ENCODE results near the gene KLK7.

KLK7 gene

GRCh38 chr19:50968716-50969412 lies 14.9 kb downstream of the KLK7 start:
- Histone ChIP-seq H3K36me3 (no peaks in the 10 kb centered on the region), H3K9me3 (no peaks in the 10 kb centered on the region), H3K4me1 (no peaks in the 10 kb centered on the region), H3K4me3 (no peak overlapping the region), H3K27me3 (peaks cover 0 to 20% of the 10 kb centered on the region in 2 donors), H3K27ac (no peak overlapping the region)
- no peak for DNase-seq
- intact Hi-C loops (cut with DNase I; ENCODE audit: low total_unique reads) = no loop called here
- TF ChIP-seq, protein P1, sequence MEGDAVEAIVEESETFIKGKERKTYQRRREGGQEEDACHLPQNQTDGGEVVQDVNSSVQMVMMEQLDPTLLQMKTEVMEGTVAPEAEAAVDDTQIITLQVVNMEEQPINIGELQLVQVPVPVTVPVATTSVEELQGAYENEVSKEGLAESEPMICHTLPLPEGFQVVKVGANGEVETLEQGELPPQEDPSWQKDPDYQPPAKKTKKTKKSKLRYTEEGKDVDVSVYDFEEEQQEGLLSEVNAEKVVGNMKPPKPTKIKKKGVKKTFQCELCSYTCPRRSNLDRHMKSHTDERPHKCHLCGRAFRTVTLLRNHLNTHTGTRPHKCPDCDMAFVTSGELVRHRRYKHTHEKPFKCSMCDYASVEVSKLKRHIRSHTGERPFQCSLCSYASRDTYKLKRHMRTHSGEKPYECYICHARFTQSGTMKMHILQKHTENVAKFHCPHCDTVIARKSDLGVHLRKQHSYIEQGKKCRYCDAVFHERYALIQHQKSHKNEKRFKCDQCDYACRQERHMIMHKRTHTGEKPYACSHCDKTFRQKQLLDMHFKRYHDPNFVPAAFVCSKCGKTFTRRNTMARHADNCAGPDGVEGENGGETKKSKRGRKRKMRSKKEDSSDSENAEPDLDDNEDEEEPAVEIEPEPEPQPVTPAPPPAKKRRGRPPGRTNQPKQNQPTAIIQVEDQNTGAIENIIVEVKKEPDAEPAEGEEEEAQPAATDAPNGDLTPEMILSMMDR (IDR thresholded peaks at IDR 0.05) = no peak

GRCh38 chr19:50967929-50968715 lies 15.6 kb downstream of the KLK7 start:
- no peaks in the 10 kb centered on the region for H3K36me3 ChIP-seq
- H3K27me3 ChIP-seq = peaks cover 0 to 22% of the 10 kb centered on the region in 2 donors
- no peaks in the 10 kb centered on the region for H3K4me1 ChIP-seq
- TF ChIP-seq, protein P1 (IDR thresholded peaks at IDR 0.05) = no peak
- no peak overlapping the region for H3K4me3 ChIP-seq
- no peak overlapping the region for H3K27ac ChIP-seq
- H3K9me3 ChIP-seq = no peaks in the 10 kb centered on the region
- intact Hi-C loops (cut with DNase I; ENCODE audit: low total_unique reads) = no loop called here
- DNase-seq = no peak

GRCh38 chr19:50964266-50964665 lies 19.5 kb downstream of the KLK7 start:
- Histone ChIP-seq H3K4me3 (no peak overlapping the region), H3K4me1 (no peaks in the 10 kb centered on the region), H3K27ac (no peak overlapping the region), H3K27me3 (peaks cover 0 to 15% of the 10 kb centered on the region in 2 donors), H3K9me3 (no peaks in the 10 kb centered on the region), H3K36me3 (no peaks in the 10 kb centered on the region)
- intact Hi-C loops (cut with DNase I; ENCODE audit: low total_unique reads) = no loop called here
- no peak for DNase-seq
- TF ChIP-seq, protein P1 (IDR thresholded peaks at IDR 0.05) = no peak

GRCh38 chr19:50963381-50963780 lies 20.3 kb downstream of the KLK7 start:
- Histone ChIP-seq H3K9me3 (no peaks in the 10 kb centered on the region), H3K27me3 (peaks cover 0 to 6% of the 10 kb centered on the region in 2 donors), H3K27ac (no peak overlapping the region), H3K4me1 (no peaks in the 10 kb centered on the region), H3K36me3 (no peaks in the 10 kb centered on the region), H3K4me3 (no peak overlapping the region)
- TF ChIP-seq, protein P1 (IDR thresholded peaks at IDR 0.05) = no peak
- intact Hi-C loops (cut with DNase I; ENCODE audit: low total_unique reads) = no loop called here
- DNase-seq = no peak

- H3K27me3 ChIP-seq = peaks cover 0 to 3% of the 10 kb centered on the region in 2 donors
- H3K9me3 ChIP-seq = no peaks in the 10 kb centered on the region
- no peak overlapping the region for H3K4me3 ChIP-seq
- intact Hi-C loops (cut with DNase I; ENCODE audit: low total_unique reads) = no loop called here
- no peaks in the 10 kb centered on the region for H3K36me3 ChIP-seq
- no peak for DNase-seq
- no peaks in the 10 kb centered on the region for H3K4me1 ChIP-seq
- TF ChIP-seq, protein P1 (IDR thresholded peaks at IDR 0.05) = no peak
- H3K27ac ChIP-seq = no peak overlapping the region
These were observed 21.5 kb downstream of the KLK7 start for GRCh38 chr19:50962245-50962644.
